ENCODE measurements around the gene ZNF687.

DNA sequence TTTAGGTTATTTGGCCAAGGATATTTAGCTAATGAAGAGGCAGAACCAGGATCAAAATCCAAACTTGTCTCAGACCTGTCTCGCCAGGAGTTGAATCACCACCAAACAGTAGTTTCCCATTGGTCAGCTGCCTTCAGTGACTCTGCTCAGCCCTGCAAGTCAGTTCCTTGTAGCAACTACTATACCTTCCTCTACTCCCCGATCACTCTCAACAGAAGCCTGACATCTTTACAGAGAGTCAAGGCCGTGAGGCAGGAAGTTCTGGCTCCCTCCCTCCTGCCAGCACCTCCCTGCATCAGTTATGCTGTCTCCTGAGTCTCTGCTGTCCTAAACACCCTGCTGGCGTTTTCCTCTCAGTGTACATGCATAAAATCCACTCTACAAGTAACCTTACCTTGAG, 14.3 kb upstream of the ZNF687 start:
- TF ChIP-seq, protein P1, sequence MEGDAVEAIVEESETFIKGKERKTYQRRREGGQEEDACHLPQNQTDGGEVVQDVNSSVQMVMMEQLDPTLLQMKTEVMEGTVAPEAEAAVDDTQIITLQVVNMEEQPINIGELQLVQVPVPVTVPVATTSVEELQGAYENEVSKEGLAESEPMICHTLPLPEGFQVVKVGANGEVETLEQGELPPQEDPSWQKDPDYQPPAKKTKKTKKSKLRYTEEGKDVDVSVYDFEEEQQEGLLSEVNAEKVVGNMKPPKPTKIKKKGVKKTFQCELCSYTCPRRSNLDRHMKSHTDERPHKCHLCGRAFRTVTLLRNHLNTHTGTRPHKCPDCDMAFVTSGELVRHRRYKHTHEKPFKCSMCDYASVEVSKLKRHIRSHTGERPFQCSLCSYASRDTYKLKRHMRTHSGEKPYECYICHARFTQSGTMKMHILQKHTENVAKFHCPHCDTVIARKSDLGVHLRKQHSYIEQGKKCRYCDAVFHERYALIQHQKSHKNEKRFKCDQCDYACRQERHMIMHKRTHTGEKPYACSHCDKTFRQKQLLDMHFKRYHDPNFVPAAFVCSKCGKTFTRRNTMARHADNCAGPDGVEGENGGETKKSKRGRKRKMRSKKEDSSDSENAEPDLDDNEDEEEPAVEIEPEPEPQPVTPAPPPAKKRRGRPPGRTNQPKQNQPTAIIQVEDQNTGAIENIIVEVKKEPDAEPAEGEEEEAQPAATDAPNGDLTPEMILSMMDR (IDR thresholded peaks at IDR 0.05): no peak
- TF ChIP-seq POLR2A (IDR thresholded peaks at IDR 0.05) (no peak), EP300 (IDR thresholded peaks at IDR 0.05) (no peak)
